Choroid plexus epithelial cell (primary cell): Measurements from ENCODE around the gene RECK.

Experiments
- DNase-seq: peaks from one replicate; pipeline ENCODE4 v3.0.0-alpha.2; 2010; ENCODE audit warnings: low read depth
- H3K4me3 ChIP-seq: 2 replicates; pipeline ENCODE4 v1.5.1; 2011; ENCODE audit warnings: low read depth, mild to moderate bottlenecking, control low read depth, low read length, moderate library complexity
- TF ChIP-seq, protein P1 (sequence below): conservative IDR thresholded peaks from 2 replicates; pipeline ENCODE4 v1.5.1; 2011; ENCODE audit warnings: low read depth, mild to moderate bottlenecking, control low read depth, inconsistent platforms, low read length, moderate library complexity

RECK gene

GRCh38 chr9:36170531-36170930, 133.8 kb downstream of the RECK start:
- H3K4me3 ChIP-seq: no peak overlapping the region
- DNase-seq: no peak
- TF ChIP-seq, protein P1, sequence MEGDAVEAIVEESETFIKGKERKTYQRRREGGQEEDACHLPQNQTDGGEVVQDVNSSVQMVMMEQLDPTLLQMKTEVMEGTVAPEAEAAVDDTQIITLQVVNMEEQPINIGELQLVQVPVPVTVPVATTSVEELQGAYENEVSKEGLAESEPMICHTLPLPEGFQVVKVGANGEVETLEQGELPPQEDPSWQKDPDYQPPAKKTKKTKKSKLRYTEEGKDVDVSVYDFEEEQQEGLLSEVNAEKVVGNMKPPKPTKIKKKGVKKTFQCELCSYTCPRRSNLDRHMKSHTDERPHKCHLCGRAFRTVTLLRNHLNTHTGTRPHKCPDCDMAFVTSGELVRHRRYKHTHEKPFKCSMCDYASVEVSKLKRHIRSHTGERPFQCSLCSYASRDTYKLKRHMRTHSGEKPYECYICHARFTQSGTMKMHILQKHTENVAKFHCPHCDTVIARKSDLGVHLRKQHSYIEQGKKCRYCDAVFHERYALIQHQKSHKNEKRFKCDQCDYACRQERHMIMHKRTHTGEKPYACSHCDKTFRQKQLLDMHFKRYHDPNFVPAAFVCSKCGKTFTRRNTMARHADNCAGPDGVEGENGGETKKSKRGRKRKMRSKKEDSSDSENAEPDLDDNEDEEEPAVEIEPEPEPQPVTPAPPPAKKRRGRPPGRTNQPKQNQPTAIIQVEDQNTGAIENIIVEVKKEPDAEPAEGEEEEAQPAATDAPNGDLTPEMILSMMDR: no peak

DNA sequence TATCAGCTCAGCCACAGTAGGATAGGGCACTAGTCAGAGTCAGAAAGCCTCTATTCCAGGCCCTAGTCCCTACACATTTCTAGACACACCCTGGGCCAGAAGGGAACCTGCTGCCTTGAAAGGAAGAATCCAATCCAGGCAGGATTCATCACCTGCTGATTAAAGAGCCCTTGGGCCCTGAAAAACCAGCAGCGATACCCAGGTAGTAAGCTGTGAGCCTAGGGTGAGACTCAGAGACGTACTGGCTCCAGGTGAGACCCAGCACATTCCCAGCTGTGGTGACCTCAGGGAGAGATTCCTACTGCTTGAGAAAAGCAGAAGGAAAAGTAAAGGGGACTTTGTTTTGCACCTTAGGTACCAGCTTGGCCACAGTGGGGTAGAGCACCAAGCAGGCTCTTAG, 137.1 kb downstream of the RECK start:
- DNase-seq: no peak
- TF ChIP-seq, protein P1: no peak
- H3K4me3 ChIP-seq: no peak overlapping the region
